Activated T-cell treated with anti-CD3 and anti-CD28 coated beads, Interleukin-2, amount 50 U/mL, for 72 hours (primary cell): ENCODE data around the gene NSRP1. TPM values are rescaled to one million over a fixed set of nuclear protein-coding genes. Genes with fewer than 3 reads are reported as not detected.
"Not testable (repeated sequence)": the region's sequence is repeated elsewhere in the genome, so short reads cannot be mapped to it uniquely, and the experiment has no call there.

ENCODE experiments used
- ATAC-seq, 2 donors: fragments of 150-1000 bp; cut with Tn5 transposase; replicated peaks in 1 of 2; 2 replicates each; pipeline ENCODE4 v1.10.0; 2021; ENCODE audit warnings: moderate library complexity in 2 of 2, mild to moderate bottlenecking in 1 of 2
- DNase-seq, 2 donors: peaks; one replicate each; pipeline ENCODE4 v3.0.0; 2021 to 2022; ENCODE audit warnings: mixed read lengths in 1 of 2
- H3K27ac Mint-ChIP-seq: one replicate; pipeline ENCODE4 v1.8.0; 2022; ENCODE audit warnings: mild to moderate bottlenecking, moderate library complexity, mixed read lengths
- H3K27me3 Mint-ChIP-seq: one replicate; pipeline ENCODE4 v1.8.0; 2022; ENCODE audit warnings: low read depth, mixed read lengths
- H3K36me3 Mint-ChIP-seq, 2 donors: one replicate each; pipeline ENCODE4 v1.8.0; 2022; ENCODE audit warnings: mixed read lengths in 2 of 2, mild to moderate bottlenecking in 1 of 2; ENCODE audit not compliant: insufficient read depth in 2 of 2
- H3K4me1 Mint-ChIP-seq: one replicate; pipeline ENCODE4 v1.8.0; 2022; ENCODE audit warnings: low read depth, mixed read lengths
- H3K4me3 Mint-ChIP-seq, 2 donors: one replicate each; pipeline ENCODE4 v1.8.0; 2022; ENCODE audit warnings: mild to moderate bottlenecking in 2 of 2, mixed read lengths in 2 of 2, moderate library complexity in 2 of 2
- H3K9me3 Mint-ChIP-seq, 2 donors: one replicate each; pipeline ENCODE4 v1.8.0; 2022; ENCODE audit warnings: mixed read lengths in 2 of 2
- total RNA-seq, 2 donors: library from RNA; stranded (reverse); gene quantifications; one replicate each; pipeline ENCODE4 v1.2.3, GENCODE V29; 2022

Gene NSRP1
- total RNA-seq, 2 donors from 2014 or later, result 34.7 to 34.8 TPM

- H3K27me3 Mint-ChIP-seq, result peaks cover 8% of the 10 kb centered on the region
- no peak overlapping the region for H3K27ac Mint-ChIP-seq
- no peak for DNase-seq
- no peak overlapping the region for H3K4me3 Mint-ChIP-seq
- no peaks in the 10 kb centered on the region for H3K36me3 Mint-ChIP-seq
- H3K4me1 Mint-ChIP-seq, result no peaks in the 10 kb centered on the region
- ATAC-seq, result no peak
- no peaks in the 10 kb centered on the region for H3K9me3 Mint-ChIP-seq
Measured at GRCh38 chr17:30221346-30221745, 104.7 kb downstream of the NSRP1 start.

GRCh38 chr17:30222251-30222650, 105.6 kb downstream of the NSRP1 start:
- H3K36me3 Mint-ChIP-seq, result no peaks in the 10 kb centered on the region
- H3K4me1 Mint-ChIP-seq, result no peaks in the 10 kb centered on the region
- H3K27ac Mint-ChIP-seq, result no peak overlapping the region
- DNase-seq, result no peak
- H3K27me3 Mint-ChIP-seq, result peaks cover 8% of the 10 kb centered on the region
- H3K4me3 Mint-ChIP-seq, result no peak overlapping the region
- H3K9me3 Mint-ChIP-seq, result no peaks in the 10 kb centered on the region
- ATAC-seq, result no peak

- peaks cover 8% of the 10 kb centered on the region for H3K27me3 Mint-ChIP-seq
- ATAC-seq (no peak), DNase-seq (no peak)
- no peaks in the 10 kb centered on the region for H3K36me3 Mint-ChIP-seq
- H3K4me1 Mint-ChIP-seq, result no peaks in the 10 kb centered on the region
- H3K4me3 Mint-ChIP-seq, result no peak overlapping the region
- H3K9me3 Mint-ChIP-seq, result no peaks in the 10 kb centered on the region
- no peak overlapping the region for H3K27ac Mint-ChIP-seq
Measured at GRCh38 chr17:30222721-30223175, 106.1 kb downstream of the NSRP1 start.

- H3K9me3 Mint-ChIP-seq, result no peaks in the 10 kb centered on the region
Measured at GRCh38 chr17:30224419-30224960, 107.9 kb downstream of the NSRP1 start.

GRCh38 chr17:30225112-30225511, 108.5 kb downstream of the NSRP1 start:
- no peaks in the 10 kb centered on the region for H3K9me3 Mint-ChIP-seq
- DNase-seq (no peak), ATAC-seq (no peak)
- H3K27me3 Mint-ChIP-seq, result peaks cover 30% of the 10 kb centered on the region
- no peaks in the 10 kb centered on the region for H3K4me1 Mint-ChIP-seq
- H3K4me3 Mint-ChIP-seq, result no peak overlapping the region
- no peak overlapping the region for H3K27ac Mint-ChIP-seq
- H3K36me3 Mint-ChIP-seq, result no peaks in the 10 kb centered on the region

More at GRCh38 chr17:30224419-30224960, 107.9 kb downstream of the NSRP1 start:
- Mint-ChIP-seq H3K27ac (no peak overlapping the region), H3K36me3 (no peaks in the 10 kb centered on the region), H3K27me3 (peaks cover 24% of the 10 kb centered on the region), H3K4me1 (no peaks in the 10 kb centered on the region), H3K4me3 (no peak overlapping the region)
- DNase-seq (no peak), ATAC-seq (no peak)

- no peak overlapping the region for H3K4me3 Mint-ChIP-seq
- H3K9me3 Mint-ChIP-seq, result no peaks in the 10 kb centered on the region
- peaks cover 37% of the 10 kb centered on the region for H3K27me3 Mint-ChIP-seq
- no peak overlapping the region for H3K27ac Mint-ChIP-seq
- H3K4me1 Mint-ChIP-seq, result peaks cover 5% of the 10 kb centered on the region
- H3K36me3 Mint-ChIP-seq, result no peaks in the 10 kb centered on the region
- DNase-seq, result no peak
- ATAC-seq, result no peak
Measured at GRCh38 chr17:30225919-30226553, 109.4 kb downstream of the NSRP1 start.

- ATAC-seq (no peak), DNase-seq (no peak)
- Mint-ChIP-seq H3K4me3 (no peak overlapping the region), H3K27me3 (peaks cover 40% of the 10 kb centered on the region), H3K9me3 (no peaks in the 10 kb centered on the region), H3K36me3 (no peaks in the 10 kb centered on the region), H3K4me1 (peaks cover 5% of the 10 kb centered on the region), H3K27ac (no peak overlapping the region)
Measured at GRCh38 chr17:30226878-30227277, 110.3 kb downstream of the NSRP1 start.

GRCh38 chr17:30228011-30228410, 111.4 kb downstream of the NSRP1 start:
- ATAC-seq (no peak), DNase-seq (no peak)
- no peaks in the 10 kb centered on the region for H3K36me3 Mint-ChIP-seq
- peaks cover 5% of the 10 kb centered on the region for H3K4me1 Mint-ChIP-seq
- no peaks in the 10 kb centered on the region for H3K9me3 Mint-ChIP-seq
- H3K27me3 Mint-ChIP-seq, result peaks cover 52% of the 10 kb centered on the region
- no peak overlapping the region for H3K27ac Mint-ChIP-seq
- no peak overlapping the region for H3K4me3 Mint-ChIP-seq

- Mint-ChIP-seq H3K4me1 (peaks cover 5% of the 10 kb centered on the region), H3K4me3 (no peak overlapping the region), H3K9me3 (no peaks in the 10 kb centered on the region), H3K27me3 (peaks cover 62% of the 10 kb centered on the region), H3K27ac (no peak overlapping the region), H3K36me3 (no peaks in the 10 kb centered on the region)
- DNase-seq, result no peak
- no peak for ATAC-seq
Measured at GRCh38 chr17:30229012-30229411, 112.4 kb downstream of the NSRP1 start.

- DNase-seq, H3K9me3 Mint-ChIP-seq, H3K36me3 Mint-ChIP-seq, ATAC-seq, H3K4me1 Mint-ChIP-seq, H3K27ac Mint-ChIP-seq, H3K4me3 Mint-ChIP-seq: not testable (repeated sequence)
- H3K27me3 Mint-ChIP-seq, result peaks cover 71% of the 10 kb centered on the region
Measured at GRCh38 chr17:30230009-30230408, 113.4 kb downstream of the NSRP1 start.

- no peak overlapping the region for H3K4me3 Mint-ChIP-seq
- DNase-seq (no peak), ATAC-seq (no peak)
- peaks cover 10% of the 10 kb centered on the region for H3K4me1 Mint-ChIP-seq
- peaks cover 71% of the 10 kb centered on the region for H3K27me3 Mint-ChIP-seq
- no peak overlapping the region for H3K27ac Mint-ChIP-seq
- no peaks in the 10 kb centered on the region for H3K36me3 Mint-ChIP-seq
- no peaks in the 10 kb centered on the region for H3K9me3 Mint-ChIP-seq
Measured at GRCh38 chr17:30230596-30231125, 114.0 kb downstream of the NSRP1 start.

GRCh38 chr17:30232015-30232823, 115.6 kb downstream of the NSRP1 start:
- H3K4me1 Mint-ChIP-seq, result peaks cover 21% of the 10 kb centered on the region
- H3K27me3 Mint-ChIP-seq, result peaks cover 81% of the 10 kb centered on the region
- no peak overlapping the region for H3K27ac Mint-ChIP-seq
- no peaks in the 10 kb centered on the region for H3K36me3 Mint-ChIP-seq
- ATAC-seq (no peak), DNase-seq (no peak)
- H3K9me3 Mint-ChIP-seq, result no peaks in the 10 kb centered on the region
- no peak overlapping the region for H3K4me3 Mint-ChIP-seq

- DNase-seq, result no peak
- ATAC-seq, result no peak
- H3K27me3 Mint-ChIP-seq, result peaks cover 87% of the 10 kb centered on the region
- no peak overlapping the region for H3K4me3 Mint-ChIP-seq
- peaks cover 25% of the 10 kb centered on the region for H3K4me1 Mint-ChIP-seq
- no peaks in the 10 kb centered on the region for H3K36me3 Mint-ChIP-seq
- H3K27ac Mint-ChIP-seq, result no peak overlapping the region
- no peaks in the 10 kb centered on the region for H3K9me3 Mint-ChIP-seq
Measured at GRCh38 chr17:30232824-30233427, 116.3 kb downstream of the NSRP1 start.
